Liver (tissue), 3 donors: ENCODE results near the gene ITLN2.

ENCODE experiments used
- GABPA ChIP-seq, 2 donors: IDR thresholded peaks in 1 of 2; conservative IDR thresholded peaks in 1 of 2; 2 replicates each; pipeline ENCODE4 v1.6.1; 2016; ENCODE audit warnings: antibody characterized with exemption in 2 of 2, mild to moderate bottlenecking in 1 of 2, moderate library complexity in 1 of 2
- HNF4A ChIP-seq, 2 donors: conservative IDR thresholded peaks; 2 replicates each; pipeline ENCODE4 v1.6.1; 2016; ENCODE audit warnings: antibody characterized with exemption in 2 of 2, mild to moderate bottlenecking in 2 of 2
- JUND ChIP-seq, 2 donors: IDR thresholded peaks; 2 replicates each; pipeline ENCODE4 v1.6.1; 2016; ENCODE audit warnings: antibody characterized with exemption in 2 of 2
- TAF1 ChIP-seq: conservative IDR thresholded peaks from 2 replicates; pipeline ENCODE4 v1.6.1; 2016; ENCODE audit warnings: antibody characterized with exemption, mild to moderate bottlenecking
- TF ChIP-seq, protein P1 (sequence below): fragments of 150-350 bp; IDR thresholded peaks from 2 replicates; pipeline ENCODE4 v1.5.1; 2017; ENCODE audit warnings: improper control_type of control experiment, low read depth, low read length; ENCODE audit not compliant: missing input control
- TF ChIP-seq, protein P2 (sequence below): IDR thresholded peaks from 2 replicates; pipeline ENCODE4 v1.6.1; 2016; ENCODE audit warnings: antibody characterized with exemption, mild to moderate bottlenecking
- donor health status: healthy.
- donor health status: healthy.

DNA sequence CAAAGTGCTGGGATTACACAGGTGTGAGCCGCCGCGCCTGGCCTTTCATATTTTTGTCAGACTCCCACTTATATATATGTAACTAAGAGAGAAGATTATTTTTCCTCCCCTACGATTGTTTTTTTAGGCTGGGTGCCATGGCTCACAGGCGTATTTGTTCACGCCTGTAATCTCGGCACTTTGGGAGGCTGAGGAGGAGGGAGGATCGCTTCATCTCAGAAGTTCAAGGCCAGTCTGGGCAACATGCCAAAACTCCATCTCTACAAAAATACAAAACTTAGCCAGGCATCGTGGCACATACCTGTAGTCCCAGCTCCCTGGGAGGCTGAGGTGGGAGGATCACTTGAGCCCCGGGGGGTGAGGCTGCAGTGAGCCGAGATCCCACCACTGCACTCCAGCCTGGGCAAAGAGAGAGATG lies 23.9 kb upstream of the ITLN2 start:
- TF ChIP-seq, protein P1, sequence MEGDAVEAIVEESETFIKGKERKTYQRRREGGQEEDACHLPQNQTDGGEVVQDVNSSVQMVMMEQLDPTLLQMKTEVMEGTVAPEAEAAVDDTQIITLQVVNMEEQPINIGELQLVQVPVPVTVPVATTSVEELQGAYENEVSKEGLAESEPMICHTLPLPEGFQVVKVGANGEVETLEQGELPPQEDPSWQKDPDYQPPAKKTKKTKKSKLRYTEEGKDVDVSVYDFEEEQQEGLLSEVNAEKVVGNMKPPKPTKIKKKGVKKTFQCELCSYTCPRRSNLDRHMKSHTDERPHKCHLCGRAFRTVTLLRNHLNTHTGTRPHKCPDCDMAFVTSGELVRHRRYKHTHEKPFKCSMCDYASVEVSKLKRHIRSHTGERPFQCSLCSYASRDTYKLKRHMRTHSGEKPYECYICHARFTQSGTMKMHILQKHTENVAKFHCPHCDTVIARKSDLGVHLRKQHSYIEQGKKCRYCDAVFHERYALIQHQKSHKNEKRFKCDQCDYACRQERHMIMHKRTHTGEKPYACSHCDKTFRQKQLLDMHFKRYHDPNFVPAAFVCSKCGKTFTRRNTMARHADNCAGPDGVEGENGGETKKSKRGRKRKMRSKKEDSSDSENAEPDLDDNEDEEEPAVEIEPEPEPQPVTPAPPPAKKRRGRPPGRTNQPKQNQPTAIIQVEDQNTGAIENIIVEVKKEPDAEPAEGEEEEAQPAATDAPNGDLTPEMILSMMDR: no peak
- TF ChIP-seq, protein P2, sequence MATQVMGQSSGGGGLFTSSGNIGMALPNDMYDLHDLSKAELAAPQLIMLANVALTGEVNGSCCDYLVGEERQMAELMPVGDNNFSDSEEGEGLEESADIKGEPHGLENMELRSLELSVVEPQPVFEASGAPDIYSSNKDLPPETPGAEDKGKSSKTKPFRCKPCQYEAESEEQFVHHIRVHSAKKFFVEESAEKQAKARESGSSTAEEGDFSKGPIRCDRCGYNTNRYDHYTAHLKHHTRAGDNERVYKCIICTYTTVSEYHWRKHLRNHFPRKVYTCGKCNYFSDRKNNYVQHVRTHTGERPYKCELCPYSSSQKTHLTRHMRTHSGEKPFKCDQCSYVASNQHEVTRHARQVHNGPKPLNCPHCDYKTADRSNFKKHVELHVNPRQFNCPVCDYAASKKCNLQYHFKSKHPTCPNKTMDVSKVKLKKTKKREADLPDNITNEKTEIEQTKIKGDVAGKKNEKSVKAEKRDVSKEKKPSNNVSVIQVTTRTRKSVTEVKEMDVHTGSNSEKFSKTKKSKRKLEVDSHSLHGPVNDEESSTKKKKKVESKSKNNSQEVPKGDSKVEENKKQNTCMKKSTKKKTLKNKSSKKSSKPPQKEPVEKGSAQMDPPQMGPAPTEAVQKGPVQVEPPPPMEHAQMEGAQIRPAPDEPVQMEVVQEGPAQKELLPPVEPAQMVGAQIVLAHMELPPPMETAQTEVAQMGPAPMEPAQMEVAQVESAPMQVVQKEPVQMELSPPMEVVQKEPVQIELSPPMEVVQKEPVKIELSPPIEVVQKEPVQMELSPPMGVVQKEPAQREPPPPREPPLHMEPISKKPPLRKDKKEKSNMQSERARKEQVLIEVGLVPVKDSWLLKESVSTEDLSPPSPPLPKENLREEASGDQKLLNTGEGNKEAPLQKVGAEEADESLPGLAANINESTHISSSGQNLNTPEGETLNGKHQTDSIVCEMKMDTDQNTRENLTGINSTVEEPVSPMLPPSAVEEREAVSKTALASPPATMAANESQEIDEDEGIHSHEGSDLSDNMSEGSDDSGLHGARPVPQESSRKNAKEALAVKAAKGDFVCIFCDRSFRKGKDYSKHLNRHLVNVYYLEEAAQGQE: no peak
- TF ChIP-seq TAF1: no peak
- TF ChIP-seq JUND (IDR thresholded peaks at IDR 0.05): no peak
- no peak for TF ChIP-seq HNF4A (conservative IDR thresholded peaks at IDR 0.05)
- no peak for TF ChIP-seq GABPA (IDR thresholded peaks at IDR 0.05 in 1 of 2, conservative IDR thresholded peaks at IDR 0.05 in 1 of 2)
